ENCODE measurements around the gene SZT2. TPM values are rescaled to one million over a fixed set of nuclear protein-coding genes. Genes with fewer than 3 reads are reported as not detected.

The SZT2 gene
- total RNA-seq, 1 experiment from 2014 or later, result 27.9 TPM

GRCh38 chr1:43370564-43370963 lies 19.1 kb upstream of the SZT2 start:
- no peaks in the 10 kb centered on the region for H3K27me3 ChIP-seq (replicated peaks; ENCODE audit: insufficient read depth, low read depth, low read length, poor library complexity)
- ChIA-PET POLR2A (ENCODE audit: low non-redundant PET) (no interaction called here), CTCF (interaction anchor here (0.9 kb wide), 1 partner anchor 12 kb away, joined by 4 read pairs; the partner anchor contains the start of gene CDC20)
- no peak for DNase-seq (ENCODE audit: low spot score)
- no peak overlapping the region for H3K4me3 ChIP-seq (ENCODE audit: low read depth, low read length, poor library complexity, severe bottlenecking)
- no peak overlapping the region for H3K27ac ChIP-seq (ENCODE audit: low read depth, low read length, poor library complexity, severe bottlenecking)
- peaks cover 6% of the 10 kb centered on the region for H3K4me1 ChIP-seq (ENCODE audit: insufficient read depth, low read length, poor library complexity, severe bottlenecking)
- TF ChIP-seq EZH2 (IDR thresholded peaks at IDR 0.05; ENCODE audit: borderline replicate concordance, low read depth, low read length, poor library complexity, severe bottlenecking) (no peak), CTCF (conservative IDR thresholded peaks at IDR 0.05; ENCODE audit: low read depth, low read length) (no peak)
- no peaks in the 10 kb centered on the region for H3K36me3 ChIP-seq (ENCODE audit: insufficient read depth, low read length, poor library complexity, severe bottlenecking)
- intact Hi-C loops (cut with micrococcal nuclease; ENCODE audit: unreplicated experiment), result no loop called here
- no TSS peak for BruUV-seq (replicated peaks)
- H3K9me3 ChIP-seq (ENCODE audit: low read depth, low read length, poor library complexity, severe bottlenecking), result no peaks in the 10 kb centered on the region

- no peaks in the 10 kb centered on the region for H3K9me3 ChIP-seq (ENCODE audit: low read depth, low read length, poor library complexity, severe bottlenecking)
- TF ChIP-seq CTCF (conservative IDR thresholded peaks at IDR 0.05; ENCODE audit: low read depth, low read length) (no peak), EZH2 (IDR thresholded peaks at IDR 0.05; ENCODE audit: borderline replicate concordance, low read depth, low read length, poor library complexity, severe bottlenecking) (no peak)
- peaks cover 6% of the 10 kb centered on the region for H3K4me1 ChIP-seq (ENCODE audit: insufficient read depth, low read length, poor library complexity, severe bottlenecking)
- intact Hi-C loops (cut with micrococcal nuclease; ENCODE audit: unreplicated experiment), result no loop called here
- no peak overlapping the region for H3K27ac ChIP-seq (ENCODE audit: low read depth, low read length, poor library complexity, severe bottlenecking)
- BruUV-seq (replicated peaks), result no TSS peak
- no peaks in the 10 kb centered on the region for H3K36me3 ChIP-seq (ENCODE audit: insufficient read depth, low read length, poor library complexity, severe bottlenecking)
- no peaks in the 10 kb centered on the region for H3K27me3 ChIP-seq (replicated peaks; ENCODE audit: insufficient read depth, low read depth, low read length, poor library complexity)
- ChIA-PET POLR2A (ENCODE audit: low non-redundant PET) (no interaction called here), CTCF (no interaction called here)
- H3K4me3 ChIP-seq (ENCODE audit: low read depth, low read length, poor library complexity, severe bottlenecking), result no peak overlapping the region
- no peak for DNase-seq (ENCODE audit: low spot score)
These were observed 17.5 kb upstream of the SZT2 start for GRCh38 chr1:43372172-43372571.

DNA sequence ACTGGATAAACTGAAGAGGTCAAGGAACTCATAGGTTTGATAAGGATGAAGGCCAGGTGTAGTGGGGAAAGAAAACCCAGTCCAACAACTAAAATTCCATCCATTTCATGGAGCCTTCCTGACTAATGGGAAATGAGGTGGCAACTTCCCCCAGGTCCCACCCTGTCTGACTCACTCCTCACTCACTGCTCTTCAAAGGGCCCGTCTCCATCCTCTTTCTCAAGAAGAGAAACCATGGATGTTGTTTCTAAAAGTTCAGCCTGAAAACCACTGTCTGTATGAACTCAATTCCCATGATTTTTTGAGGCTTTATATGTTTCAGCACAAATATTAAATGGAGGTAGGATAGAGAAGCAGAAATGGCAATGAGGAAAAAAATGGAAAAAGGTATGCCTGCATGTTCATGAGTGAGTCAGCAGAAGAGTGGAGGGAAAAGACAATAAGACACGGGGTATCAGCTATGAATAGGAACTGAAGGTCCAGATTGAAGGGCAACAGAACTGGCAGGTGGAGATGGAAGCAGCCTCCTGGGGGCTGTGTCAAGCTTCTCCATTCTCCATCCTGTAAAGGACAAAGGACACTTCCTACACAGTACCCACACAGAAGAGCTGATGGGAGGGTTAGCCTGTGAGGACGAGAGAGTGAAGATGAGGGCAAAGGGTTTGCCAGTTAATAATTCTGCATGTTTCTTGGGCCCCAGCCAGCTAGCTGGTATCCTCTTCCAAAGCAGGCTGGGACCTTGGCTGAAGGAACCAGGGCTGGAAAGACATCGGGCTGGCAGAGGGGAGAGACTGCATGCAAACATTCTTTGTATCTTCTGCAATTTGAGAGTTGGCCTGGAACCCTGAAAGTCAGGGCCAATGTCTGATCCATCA lies 16.4 kb upstream of the SZT2 start:
- peaks cover 6% of the 10 kb centered on the region for H3K4me1 ChIP-seq (ENCODE audit: insufficient read depth, low read length, poor library complexity, severe bottlenecking)
- no peak overlapping the region for H3K4me3 ChIP-seq (ENCODE audit: low read depth, low read length, poor library complexity, severe bottlenecking)
- TF ChIP-seq EZH2 (IDR thresholded peaks at IDR 0.05; ENCODE audit: borderline replicate concordance, low read depth, low read length, poor library complexity, severe bottlenecking) (no peak), CTCF (conservative IDR thresholded peaks at IDR 0.05; ENCODE audit: low read depth, low read length) (no peak)
- no peak overlapping the region for H3K27ac ChIP-seq (ENCODE audit: low read depth, low read length, poor library complexity, severe bottlenecking)
- no peaks in the 10 kb centered on the region for H3K27me3 ChIP-seq (replicated peaks; ENCODE audit: insufficient read depth, low read depth, low read length, poor library complexity)
- intact Hi-C loops (cut with micrococcal nuclease; ENCODE audit: unreplicated experiment), result no loop called here
- POLR2A ChIA-PET (ENCODE audit: low non-redundant PET), result no interaction called here
- no TSS peak for BruUV-seq (replicated peaks)
- CTCF ChIA-PET, result no interaction called here
- H3K36me3 ChIP-seq (ENCODE audit: insufficient read depth, low read length, poor library complexity, severe bottlenecking), result no peaks in the 10 kb centered on the region
- DNase-seq (ENCODE audit: low spot score), result no peak
- no peaks in the 10 kb centered on the region for H3K9me3 ChIP-seq (ENCODE audit: low read depth, low read length, poor library complexity, severe bottlenecking)
